BLaER1 (cell line): ENCODE results near the gene PKN1.
"Not testable (repeated sequence)": the region's sequence is repeated elsewhere in the genome, so short reads cannot be mapped to it uniquely, and the experiment has no call there.

Experiments used
- H3K27ac ChIP-seq: shearing (Covaris generic); formaldehyde crosslinking; 2 replicates; pipeline ENCODE4 v1.8.1; 2022
- H3K27me3 ChIP-seq: shearing (Covaris generic); formaldehyde crosslinking; 2 replicates; pipeline ENCODE4 v1.8.1; 2022
- H3K36me3 ChIP-seq: shearing (Covaris generic); formaldehyde crosslinking; 2 replicates; pipeline ENCODE4 v1.8.1; 2022
- H3K4me1 ChIP-seq: shearing (Covaris generic); formaldehyde crosslinking; 2 replicates; pipeline ENCODE4 v1.8.1; 2022
- H3K4me2 ChIP-seq: shearing (Covaris generic); formaldehyde crosslinking; 2 replicates; pipeline ENCODE4 v1.8.1; 2022
- H3K4me3 ChIP-seq: shearing (Covaris generic); formaldehyde crosslinking; 2 replicates; pipeline ENCODE4 v1.8.1; 2022
- H3K9ac ChIP-seq: shearing (Covaris generic); formaldehyde crosslinking; 2 replicates; pipeline ENCODE4 v1.8.1; 2022
- H3K9me3 ChIP-seq: shearing (Covaris generic); formaldehyde crosslinking; 2 replicates; pipeline ENCODE4 v1.8.1; 2022
- H4K20me1 ChIP-seq: shearing (Covaris generic); formaldehyde crosslinking; 2 replicates; pipeline ENCODE4 v1.8.1; 2022
- Cebpa-rat ChIP-seq: shearing (Covaris generic); IDR thresholded peaks from 2 replicates; pipeline ENCODE4 v1.8.1; 2022

PKN1 gene

GRCh38 chr19:14442891-14443631, 10.0 kb downstream of the PKN1 start:
- no peak overlapping the region for H3K4me3 ChIP-seq
- peaks cover 19% of the 10 kb centered on the region; the same call in 1 of the 2 replicates for H4K20me1 ChIP-seq
- no peak overlapping the region for H3K9ac ChIP-seq
- no peak overlapping the region for H3K27ac ChIP-seq
- TF ChIP-seq Cebpa-rat, result no peak
- peaks cover 32% of the 10 kb centered on the region for H3K4me1 ChIP-seq
- H3K36me3 ChIP-seq, result peaks cover 76% of the 10 kb centered on the region
- H3K27me3 ChIP-seq, result no peaks in the 10 kb centered on the region
- no peaks in the 10 kb centered on the region for H3K9me3 ChIP-seq
- H3K4me2 ChIP-seq, result no peak overlapping the region

- H3K4me1 ChIP-seq, result peaks cover 26% of the 10 kb centered on the region
- no peak overlapping the region for H3K4me3 ChIP-seq
- no peak overlapping the region for H3K27ac ChIP-seq
- no peaks in the 10 kb centered on the region for H3K9me3 ChIP-seq
- TF ChIP-seq Cebpa-rat, result no peak
- no peak overlapping the region for H3K4me2 ChIP-seq
- no peak overlapping the region for H3K9ac ChIP-seq
- no peaks in the 10 kb centered on the region for H3K27me3 ChIP-seq
- H4K20me1 ChIP-seq, result peaks cover 25% of the 10 kb centered on the region; the same call in 1 of the 2 replicates
- H3K36me3 ChIP-seq, result peaks cover 82% of the 10 kb centered on the region
Observed at GRCh38 chr19:14443632-14444216, 10.6 kb downstream of the PKN1 start.

GRCh38 chr19:14446336-14447036, 13.4 kb downstream of the PKN1 start:
- no peak overlapping the region for H3K9ac ChIP-seq
- H3K36me3 ChIP-seq, result peaks cover 99% of the 10 kb centered on the region
- no peak for TF ChIP-seq Cebpa-rat
- no peaks in the 10 kb centered on the region for H3K9me3 ChIP-seq
- no peak overlapping the region for H3K4me3 ChIP-seq
- peaks cover 40% of the 10 kb centered on the region for H4K20me1 ChIP-seq
- no peak overlapping the region for H3K4me2 ChIP-seq
- no peak overlapping the region for H3K27ac ChIP-seq
- H3K27me3 ChIP-seq, result no peaks in the 10 kb centered on the region
- no peaks in the 10 kb centered on the region for H3K4me1 ChIP-seq

GRCh38 chr19:14449321-14449720, 16.2 kb downstream of the PKN1 start:
- Histone ChIP-seq H3K36me3 (peaks cover 98% of the 10 kb centered on the region), H4K20me1 (peaks cover 37% of the 10 kb centered on the region), H3K4me3 (no peak overlapping the region), H3K9me3 (no peaks in the 10 kb centered on the region), H3K27ac (no peak overlapping the region), H3K4me2 (no peak overlapping the region), H3K4me1 (no peaks in the 10 kb centered on the region), H3K9ac (no peak overlapping the region), H3K27me3 (no peaks in the 10 kb centered on the region)
- TF ChIP-seq Cebpa-rat, result no peak

- H3K27me3 ChIP-seq, result no peaks in the 10 kb centered on the region
- peaks cover 98% of the 10 kb centered on the region for H3K36me3 ChIP-seq
- no peaks in the 10 kb centered on the region for H3K9me3 ChIP-seq
- no peak overlapping the region; the same call in 1 of the 2 replicates for H3K4me2 ChIP-seq
- H3K4me3 ChIP-seq, result no peak overlapping the region
- no peak overlapping the region for H3K27ac ChIP-seq
- H4K20me1 ChIP-seq, result peaks cover 36% of the 10 kb centered on the region
- H3K9ac ChIP-seq, result no peak overlapping the region
- no peaks in the 10 kb centered on the region for H3K4me1 ChIP-seq
- TF ChIP-seq Cebpa-rat, result no peak
Observed at GRCh38 chr19:14450168-14450874, 17.2 kb downstream of the PKN1 start.

GRCh38 chr19:14450876-14451275, 17.8 kb downstream of the PKN1 start:
- Histone ChIP-seq H3K4me3 (no peak overlapping the region), H3K27me3 (no peaks in the 10 kb centered on the region), H4K20me1 (peaks cover 36% of the 10 kb centered on the region), H3K9ac (no peak overlapping the region), H3K4me2 (no peak overlapping the region), H3K9me3 (no peaks in the 10 kb centered on the region), H3K4me1 (no peaks in the 10 kb centered on the region), H3K27ac (no peak overlapping the region), H3K36me3 (peaks cover 98% of the 10 kb centered on the region)
- no peak for TF ChIP-seq Cebpa-rat

GRCh38 chr19:14452303-14452702, 19.2 kb downstream of the PKN1 start:
- not testable (repeated sequence) for H3K9me3 ChIP-seq, H3K9ac ChIP-seq, H3K4me3 ChIP-seq, H3K4me2 ChIP-seq, H3K4me1 ChIP-seq, H3K27ac ChIP-seq, H3K27me3 ChIP-seq
- Histone ChIP-seq H4K20me1 (peaks cover 36% of the 10 kb centered on the region), H3K36me3 (peaks cover 98% of the 10 kb centered on the region)

- Histone ChIP-seq H4K20me1 (no peaks in the 10 kb centered on the region), H3K4me3 (no peak overlapping the region), H3K27ac (no peak overlapping the region), H3K4me2 (no peak overlapping the region), H3K9ac (no peak overlapping the region), H3K27me3 (no peaks in the 10 kb centered on the region), H3K9me3 (no peaks in the 10 kb centered on the region), H3K36me3 (peaks cover 100% of the 10 kb centered on the region), H3K4me1 (no peaks in the 10 kb centered on the region)
- TF ChIP-seq Cebpa-rat, result no peak
Observed at GRCh38 chr19:14459703-14460102, 26.6 kb downstream of the PKN1 start.

GRCh38 chr19:14460935-14461334, 27.8 kb downstream of the PKN1 start:
- H3K36me3 ChIP-seq, result peaks cover 100% of the 10 kb centered on the region
- no peaks in the 10 kb centered on the region for H3K4me1 ChIP-seq
- H3K27me3 ChIP-seq, result no peaks in the 10 kb centered on the region
- no peak overlapping the region for H3K4me3 ChIP-seq
- H3K27ac ChIP-seq, result no peak overlapping the region
- H3K9me3 ChIP-seq, result no peaks in the 10 kb centered on the region
- no peak for TF ChIP-seq Cebpa-rat
- no peaks in the 10 kb centered on the region for H4K20me1 ChIP-seq
- H3K4me2 ChIP-seq, result no peak overlapping the region
- H3K9ac ChIP-seq, result no peak overlapping the region

GRCh38 chr19:14462401-14462800, 29.3 kb downstream of the PKN1 start:
- H3K4me2 ChIP-seq, result not testable (repeated sequence)
- H3K36me3 ChIP-seq, result peaks cover 100% of the 10 kb centered on the region

More at GRCh38 chr19:14462401-14462800, 29.3 kb downstream of the PKN1 start:
- not testable (repeated sequence) for H3K4me3 ChIP-seq, H3K9ac ChIP-seq, H3K4me1 ChIP-seq, H3K27me3 ChIP-seq, H4K20me1 ChIP-seq, H3K9me3 ChIP-seq, H3K27ac ChIP-seq
